Skeletal muscle satellite cell (primary cell): ENCODE data around the gene MARK3.
A peak's percentile ranks its signal among the peaks of the same experiment; 100 is the strongest.
"Not testable (repeated sequence)": the region's sequence is repeated elsewhere in the genome, so short reads cannot be mapped to it uniquely, and the experiment has no call there.

ENCODE experiments used
- H3K27me3 ChIP-seq: 2 replicates; pipeline ENCODE4 v1.7.0; 2013; ENCODE audit warnings: low read length; ENCODE audit not compliant: control insufficient read depth, insufficient read depth
- H3K36me3 ChIP-seq: 2 replicates; pipeline ENCODE4 v1.7.0; 2013; ENCODE audit warnings: mild to moderate bottlenecking, control low read depth, low read length; ENCODE audit not compliant: insufficient read depth
- H3K4me1 ChIP-seq: 2 replicates; pipeline ENCODE4 v1.7.0; 2013; ENCODE audit warnings: low read length; ENCODE audit not compliant: control insufficient read depth, insufficient read depth
- H3K4me2 ChIP-seq: 2 replicates; pipeline ENCODE4 v1.7.0; 2013; ENCODE audit warnings: mild to moderate bottlenecking, low read length
- H3K4me3 ChIP-seq: 2 replicates; pipeline ENCODE4 v1.7.0; 2013; ENCODE audit warnings: low read length
- H3K9ac ChIP-seq: 2 replicates; pipeline ENCODE4 v1.7.0; 2013; ENCODE audit warnings: mild to moderate bottlenecking, low read depth, low read length, moderate library complexity
- H3K9me3 ChIP-seq: replicated peaks from 2 replicates; pipeline ENCODE4 v1.7.0; 2013; ENCODE audit warnings: mild to moderate bottlenecking, control low read depth, low read length

MARK3 gene

DNA sequence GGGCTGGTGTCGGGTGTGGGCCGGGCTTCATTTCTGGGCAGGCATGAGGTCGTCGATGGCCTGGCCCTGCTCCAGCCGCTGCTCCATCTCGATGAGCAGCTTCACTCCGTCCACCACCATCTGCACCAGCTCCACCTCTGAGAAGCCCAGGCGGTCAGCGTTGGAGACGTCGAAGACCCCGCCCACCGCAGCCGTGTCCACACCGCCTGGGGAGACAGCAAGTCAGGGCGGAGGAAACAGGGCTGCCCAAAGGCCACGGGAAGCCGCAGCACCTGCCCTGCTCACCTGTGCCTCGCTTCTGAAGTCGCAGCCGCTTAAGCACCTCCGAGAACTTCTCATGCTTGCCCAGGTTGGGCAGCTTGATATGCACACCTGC lies 134.6 kb downstream of the MARK3 start:
- H3K4me1 ChIP-seq, result peaks cover 23% of the 10 kb centered on the region
- H3K9me3 ChIP-seq, result no peaks in the 10 kb centered on the region
- H3K27me3 ChIP-seq, result peaks cover 27% of the 10 kb centered on the region
- H3K9ac ChIP-seq, result no peak overlapping the region
- no peak overlapping the region for H3K4me2 ChIP-seq
- H3K4me3 ChIP-seq, result no peak overlapping the region
- H3K36me3 ChIP-seq, result peaks cover 4% of the 10 kb centered on the region

GRCh38 chr14:103520269-103520656 lies 135.0 kb downstream of the MARK3 start:
- peak overlapping the region; percentile 79 for H3K4me2 ChIP-seq
- H3K27me3 ChIP-seq, result peaks cover 27% of the 10 kb centered on the region
- no peaks in the 10 kb centered on the region for H3K9me3 ChIP-seq
- no peak overlapping the region for H3K9ac ChIP-seq
- H3K4me3 ChIP-seq, result no peak overlapping the region
- H3K4me1 ChIP-seq, result peaks cover 23% of the 10 kb centered on the region
- H3K36me3 ChIP-seq, result peaks cover under 1% of the 10 kb centered on the region

DNA sequence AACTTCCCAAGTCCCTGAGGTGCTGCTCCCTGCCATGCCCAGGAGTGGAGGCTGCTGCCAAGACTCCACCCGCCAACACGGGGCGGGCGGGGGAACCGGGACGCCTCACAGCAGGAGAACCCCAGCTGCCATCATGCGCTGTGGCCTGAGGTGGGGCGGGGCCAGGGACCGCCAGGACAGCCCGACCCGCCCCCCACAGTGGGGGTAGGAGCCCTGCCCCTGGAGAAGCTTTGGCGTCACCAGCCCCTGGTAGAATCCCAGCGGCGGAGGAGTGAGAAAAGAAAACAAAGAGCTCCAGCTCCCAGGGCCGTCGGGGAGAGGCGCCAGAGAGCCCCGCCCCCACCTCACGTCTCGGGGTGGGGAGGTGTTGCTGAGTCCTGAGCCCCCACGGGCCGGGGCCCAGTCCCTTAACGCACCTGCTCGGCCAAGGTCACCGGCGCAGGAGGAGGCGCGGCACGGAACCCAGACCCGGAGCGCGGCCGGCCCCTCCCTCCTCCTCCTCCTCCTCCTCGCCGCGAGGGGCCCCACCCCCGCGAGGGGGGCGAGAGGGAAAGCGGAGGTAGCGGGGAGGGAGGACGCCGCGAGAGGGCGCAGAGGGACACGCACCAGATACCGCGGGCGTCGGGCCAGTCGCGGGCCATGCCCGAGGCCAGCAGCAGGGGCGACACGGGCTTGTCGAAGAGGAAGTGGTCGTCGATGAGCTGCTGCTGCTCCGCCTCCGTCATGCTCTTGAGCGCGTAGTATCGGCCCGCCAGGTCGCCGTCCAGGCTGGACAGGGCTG lies 135.6 kb downstream of the MARK3 start:
- Histone ChIP-seq H3K36me3 (no peaks in the 10 kb centered on the region), H3K9me3 (no peaks in the 10 kb centered on the region), H3K4me1 (peaks cover 23% of the 10 kb centered on the region), H3K27me3 (peaks cover 27% of the 10 kb centered on the region), H3K4me2 (peak overlapping the region; percentile 79), H3K4me3 (peak overlapping the region; percentile 60), H3K9ac (no peak overlapping the region)

GRCh38 chr14:103521438-103521950 lies 136.3 kb downstream of the MARK3 start:
- H3K9me3 ChIP-seq, result no peaks in the 10 kb centered on the region
- H3K4me3 ChIP-seq, result peak overlapping the region; percentile 60
- no peak overlapping the region for H3K9ac ChIP-seq
- peak overlapping the region; percentile 79 for H3K4me2 ChIP-seq
- H3K36me3 ChIP-seq, result no peaks in the 10 kb centered on the region
- H3K4me1 ChIP-seq, result peaks cover 23% of the 10 kb centered on the region
- peaks cover 27% of the 10 kb centered on the region for H3K27me3 ChIP-seq

DNA sequence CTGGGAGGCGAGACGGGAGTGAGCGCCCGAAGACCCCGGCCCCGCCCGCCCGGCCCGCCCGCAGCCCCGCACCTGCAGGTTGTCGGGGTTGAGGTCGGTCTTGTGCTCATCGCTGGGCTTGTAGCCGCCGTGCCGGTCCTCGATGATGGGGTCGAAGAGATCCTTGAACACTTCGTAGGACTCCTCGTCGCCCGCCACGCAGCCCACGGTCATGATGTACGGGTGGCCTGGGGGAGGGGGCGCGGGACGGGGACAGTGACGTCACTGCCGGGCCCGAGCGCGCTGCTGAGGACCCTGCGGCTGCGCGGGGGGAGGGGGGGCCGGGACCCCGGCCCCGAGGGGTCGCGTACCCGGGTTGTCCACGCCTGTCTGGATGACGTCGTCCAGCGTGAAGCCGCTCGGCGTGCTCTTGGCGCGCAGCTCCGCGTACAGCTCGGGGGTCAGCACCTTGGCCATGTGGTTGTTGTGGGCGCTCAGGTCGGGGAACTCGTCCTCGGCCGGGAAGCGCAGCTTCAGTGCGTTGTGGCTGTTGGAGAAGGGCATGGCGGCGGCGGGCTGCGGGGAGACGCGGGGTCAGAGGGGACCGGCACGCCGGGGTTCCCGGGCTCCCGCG lies 136.8 kb downstream of the MARK3 start:
- peak overlapping the region; percentile 61 for H3K4me3 ChIP-seq
- H3K27me3 ChIP-seq, result peaks cover 27% of the 10 kb centered on the region
- no peak overlapping the region for H3K9ac ChIP-seq
- H3K4me2 ChIP-seq, result peak overlapping the region; percentile 79
- H3K4me1 ChIP-seq, result peaks cover 25% of the 10 kb centered on the region
- no peaks in the 10 kb centered on the region for H3K36me3 ChIP-seq
- no peaks in the 10 kb centered on the region for H3K9me3 ChIP-seq

DNA sequence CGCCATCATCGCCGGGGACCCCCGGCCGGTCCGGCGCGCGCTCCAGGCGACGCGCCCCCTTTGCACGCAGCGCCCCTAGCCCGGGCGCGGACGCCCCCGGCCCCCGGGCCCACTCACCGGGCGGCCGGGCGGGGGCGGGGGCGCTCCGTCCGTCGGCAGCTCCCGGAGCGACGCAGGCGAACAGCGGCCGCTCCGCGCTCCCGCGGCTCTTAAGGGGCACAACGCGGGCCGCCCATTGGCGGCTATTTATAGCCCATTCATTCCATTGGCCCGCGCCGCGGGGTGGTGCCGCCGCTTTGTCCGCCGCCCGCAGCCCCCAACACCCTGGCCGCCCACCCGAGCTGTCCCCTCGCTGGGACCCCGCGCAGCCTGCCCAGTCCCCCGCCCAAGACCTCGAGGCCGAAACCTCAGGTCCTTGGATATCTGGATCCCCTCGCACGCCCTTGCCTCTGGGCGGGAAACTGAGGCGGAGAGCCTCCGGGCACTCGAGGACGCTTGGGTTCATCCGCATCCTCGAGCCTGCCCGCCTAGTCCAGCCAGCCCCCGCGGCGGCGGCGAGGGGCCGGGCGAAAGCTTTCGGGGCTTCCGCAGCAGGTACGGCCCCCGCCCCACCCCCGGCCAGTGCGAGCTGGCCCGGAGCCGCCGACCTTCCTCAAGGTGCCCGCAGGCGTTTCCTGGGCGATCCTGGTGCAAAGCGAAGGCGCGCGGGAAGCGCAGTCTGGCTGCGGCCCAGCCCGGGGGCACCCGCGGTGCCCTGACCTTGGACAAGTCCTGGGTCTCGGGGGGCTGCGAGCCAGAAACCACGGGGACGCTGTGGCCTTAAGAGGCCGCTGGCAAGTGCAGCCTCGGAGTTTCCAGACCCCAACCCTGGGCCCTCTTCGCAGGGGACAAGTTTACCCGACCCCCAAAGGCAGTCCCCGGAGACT lies 137.7 kb downstream of the MARK3 start, which contains the start of gene CKB:
Gene CKB (minus strand): TSS at position 182 of the 926 bp plus-strand sequence. CDS start 337 bp downstream, outside the sequence.
- Histone ChIP-seq H3K36me3 (no peaks in the 10 kb centered on the region), H3K27me3 (peaks cover 27% of the 10 kb centered on the region), H3K9ac (no peak within 1 kb of the TSS), H3K4me1 (peaks cover 33% of the 10 kb centered on the region), H3K4me2 (peak within 1 kb of the TSS; percentile 79), H3K9me3 (no peaks in the 10 kb centered on the region), H3K4me3 (peak within 1 kb of the TSS; percentile 61)

DNA sequence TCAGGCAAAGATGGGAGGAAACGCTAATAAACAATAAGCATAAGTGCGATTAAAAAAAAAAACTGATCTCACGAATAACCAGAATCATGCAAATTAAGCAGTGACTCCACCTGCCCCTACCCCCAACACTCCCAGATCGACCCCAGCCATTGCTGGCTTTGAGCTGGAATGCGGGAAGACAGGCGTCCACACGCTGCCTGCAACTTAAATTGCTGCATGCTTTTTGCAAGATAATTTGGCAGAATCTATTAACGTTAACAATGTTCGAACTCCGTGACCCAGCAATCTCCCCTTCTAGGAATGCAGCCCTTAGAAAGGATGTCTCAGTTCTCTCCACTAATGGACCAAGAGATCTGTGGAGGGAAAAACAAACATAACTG lies 138.3 kb downstream of the MARK3 start:
- Histone ChIP-seq H3K9me3 (no peaks in the 10 kb centered on the region), H3K4me2 (no peak overlapping the region), H3K4me3 (no peak overlapping the region), H3K4me1 (peaks cover 36% of the 10 kb centered on the region), H3K9ac (no peak overlapping the region), H3K27me3 (peaks cover 27% of the 10 kb centered on the region), H3K36me3 (no peaks in the 10 kb centered on the region)

DNA sequence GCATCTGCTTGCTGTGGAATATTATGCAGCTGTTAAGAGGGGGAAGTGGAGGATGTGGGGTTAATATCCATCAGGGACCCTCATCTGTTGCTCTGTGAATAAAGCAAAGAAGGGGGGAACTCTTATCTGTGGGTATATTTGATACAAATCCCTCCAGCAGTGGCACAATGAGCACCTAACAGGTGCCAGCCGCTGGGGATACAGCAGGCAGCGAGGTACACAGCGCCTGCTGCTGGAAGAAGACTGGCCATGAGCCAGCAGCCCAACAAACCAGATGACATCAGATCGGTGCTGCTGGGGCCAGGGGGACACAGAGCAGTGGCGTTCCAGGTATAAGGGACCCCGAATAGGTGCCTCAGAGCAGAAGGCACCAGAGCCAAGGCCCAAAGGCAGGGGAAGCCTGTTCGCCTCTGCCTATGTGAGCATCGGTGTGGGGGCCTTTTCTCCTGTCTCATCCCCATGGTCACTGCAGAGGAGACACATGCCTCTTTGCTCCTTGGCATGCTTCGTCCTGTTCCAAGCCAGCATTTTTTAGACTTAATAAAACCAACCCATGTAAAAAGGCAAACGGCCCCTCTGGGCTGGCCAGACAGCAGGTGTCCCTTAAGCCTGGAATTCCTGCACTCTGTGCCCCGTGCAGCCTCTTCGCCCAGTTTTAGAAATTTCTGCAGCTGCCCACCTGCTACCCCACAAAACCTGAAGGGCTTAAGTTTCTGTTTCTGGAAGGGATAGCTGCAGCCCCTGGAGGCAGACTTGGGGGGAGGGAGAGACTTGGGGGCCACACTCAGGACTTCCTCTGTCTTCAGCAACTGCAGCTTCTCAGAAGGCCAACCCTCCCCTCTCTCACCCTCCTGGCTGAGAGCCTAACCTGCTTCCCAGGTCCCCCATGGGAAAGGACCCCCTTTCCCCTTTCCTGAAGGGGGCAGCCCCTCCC lies 139.1 kb downstream of the MARK3 start:
- Histone ChIP-seq H3K4me1 (peaks cover 38% of the 10 kb centered on the region), H3K9ac (no peak overlapping the region), H3K4me2 (no peak overlapping the region), H3K27me3 (peaks cover 27% of the 10 kb centered on the region), H3K9me3 (no peaks in the 10 kb centered on the region), H3K36me3 (no peaks in the 10 kb centered on the region), H3K4me3 (no peak overlapping the region)

- not testable (repeated sequence) for H3K36me3 ChIP-seq, H3K4me3 ChIP-seq, H3K9me3 ChIP-seq, H3K9ac ChIP-seq, H3K4me2 ChIP-seq
- Histone ChIP-seq H3K4me1 (peaks cover 44% of the 10 kb centered on the region), H3K27me3 (peaks cover 27% of the 10 kb centered on the region)
Observed at GRCh38 chr14:103525430-103526246, 140.4 kb downstream of the MARK3 start.
